Measurements from ENCODE around the gene RAD51AP2.

RAD51AP2 gene

DNA sequence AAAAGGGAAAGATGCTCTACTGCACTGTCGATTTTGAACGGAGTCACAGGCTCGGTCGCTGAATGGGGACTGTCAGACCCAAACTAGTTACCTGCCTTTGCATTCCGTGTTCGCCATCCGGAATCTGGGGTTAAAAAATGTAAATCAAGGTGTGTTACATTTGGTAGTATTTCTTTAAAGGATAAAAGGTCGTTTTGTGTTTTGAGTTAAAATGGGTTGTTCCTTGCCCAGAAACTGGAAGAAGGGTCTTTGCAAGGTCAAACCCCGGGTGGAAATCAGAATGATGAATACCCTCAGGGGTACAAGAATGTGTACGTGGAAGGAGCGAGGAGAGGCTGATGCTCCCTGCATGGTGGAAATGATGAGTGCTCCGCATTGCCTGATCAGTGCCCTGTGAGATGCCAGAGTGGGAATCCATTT lies 23.3 kb upstream of the RAD51AP2 start:
- Histone ChIP-seq H3K27ac (no peak overlapping the region), H3K4me3 (peak overlapping the region; percentile 73)
- no peak for DNase-seq (ENCODE audit: low spot score)
- TF ChIP-seq, protein P1, sequence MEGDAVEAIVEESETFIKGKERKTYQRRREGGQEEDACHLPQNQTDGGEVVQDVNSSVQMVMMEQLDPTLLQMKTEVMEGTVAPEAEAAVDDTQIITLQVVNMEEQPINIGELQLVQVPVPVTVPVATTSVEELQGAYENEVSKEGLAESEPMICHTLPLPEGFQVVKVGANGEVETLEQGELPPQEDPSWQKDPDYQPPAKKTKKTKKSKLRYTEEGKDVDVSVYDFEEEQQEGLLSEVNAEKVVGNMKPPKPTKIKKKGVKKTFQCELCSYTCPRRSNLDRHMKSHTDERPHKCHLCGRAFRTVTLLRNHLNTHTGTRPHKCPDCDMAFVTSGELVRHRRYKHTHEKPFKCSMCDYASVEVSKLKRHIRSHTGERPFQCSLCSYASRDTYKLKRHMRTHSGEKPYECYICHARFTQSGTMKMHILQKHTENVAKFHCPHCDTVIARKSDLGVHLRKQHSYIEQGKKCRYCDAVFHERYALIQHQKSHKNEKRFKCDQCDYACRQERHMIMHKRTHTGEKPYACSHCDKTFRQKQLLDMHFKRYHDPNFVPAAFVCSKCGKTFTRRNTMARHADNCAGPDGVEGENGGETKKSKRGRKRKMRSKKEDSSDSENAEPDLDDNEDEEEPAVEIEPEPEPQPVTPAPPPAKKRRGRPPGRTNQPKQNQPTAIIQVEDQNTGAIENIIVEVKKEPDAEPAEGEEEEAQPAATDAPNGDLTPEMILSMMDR (IDR thresholded peaks at IDR 0.05): no peak

DNA sequence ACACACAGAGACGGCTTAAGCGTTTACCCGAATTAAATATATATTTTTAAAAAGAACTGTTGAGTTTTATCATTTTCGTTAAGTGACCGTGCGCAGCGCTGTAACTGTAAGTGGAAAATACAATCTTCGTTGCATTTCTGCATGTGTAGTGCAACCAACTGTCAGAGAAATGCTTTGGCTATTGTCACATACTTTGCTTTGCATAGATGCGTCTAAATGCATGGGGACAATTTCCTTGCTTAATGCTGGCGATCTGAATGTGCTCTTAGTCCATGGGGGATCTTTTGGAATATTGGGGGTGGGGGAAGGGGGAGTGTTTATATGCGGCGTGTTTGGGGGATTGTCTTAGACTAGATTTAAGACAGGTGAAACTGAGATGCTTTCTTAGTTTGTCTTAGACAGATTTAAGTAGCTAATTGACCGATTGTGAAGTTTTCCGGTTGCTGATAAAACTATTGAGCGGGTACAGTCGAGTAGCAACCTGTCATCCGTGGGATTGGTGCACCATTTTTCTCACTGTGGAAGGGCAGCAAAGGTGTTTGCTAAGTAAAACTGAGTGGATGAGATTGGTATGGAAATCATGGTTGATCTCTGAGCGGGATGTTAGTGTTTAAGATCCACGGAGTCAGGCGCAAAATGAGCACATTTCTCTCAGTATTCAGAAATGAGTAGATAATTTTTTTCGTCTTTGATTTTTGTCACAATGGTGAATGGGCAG lies 22.7 kb upstream of the RAD51AP2 start:
- Histone ChIP-seq H3K4me3 (peak overlapping the region; percentile 73), H3K27ac (no peak overlapping the region)
- no peak for DNase-seq (ENCODE audit: low spot score)
- TF ChIP-seq, protein P1 (IDR thresholded peaks at IDR 0.05): no peak

DNA sequence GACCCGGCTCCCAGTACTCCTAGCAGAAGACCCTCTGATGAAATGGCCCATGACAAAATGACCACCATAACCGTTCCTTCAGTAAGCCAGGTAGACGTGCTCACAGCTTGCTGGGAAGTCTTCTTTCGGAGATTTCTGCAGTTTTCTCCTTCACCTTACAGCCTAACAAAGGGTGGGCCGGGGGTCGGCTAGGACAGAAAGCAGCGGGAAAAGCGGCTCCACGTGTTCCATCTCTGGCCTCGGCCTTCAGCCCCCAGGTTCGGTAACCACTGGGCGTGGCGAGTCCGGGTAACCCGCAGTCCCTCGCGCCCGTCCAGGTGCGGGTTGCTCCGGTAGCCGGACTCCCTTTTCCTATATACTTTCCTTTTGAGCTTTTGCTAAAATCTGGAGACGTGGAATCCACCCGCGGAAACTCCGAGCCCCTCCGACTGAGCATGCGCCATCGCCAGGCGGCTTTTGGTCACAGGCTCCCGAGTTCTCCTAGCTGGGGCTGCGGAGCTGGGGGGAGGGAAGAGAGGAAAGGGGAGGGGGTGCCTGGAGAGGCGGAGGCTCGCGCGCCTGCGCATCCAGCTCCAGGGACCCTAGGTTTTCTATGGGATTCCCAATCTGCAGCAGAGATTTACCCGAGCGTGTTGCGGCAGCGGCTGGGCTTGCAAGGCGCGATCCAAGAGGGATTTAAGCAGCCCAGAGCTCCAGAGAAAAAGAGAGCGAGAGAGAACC lies 22.0 kb upstream of the RAD51AP2 start, which contains the start of gene VSNL1:
Gene VSNL1 (plus strand): TSS at position 604 of the 720 bp plus-strand sequence. CDS start 51,379 bp downstream, outside the sequence.
- TF ChIP-seq, protein P1 (IDR thresholded peaks at IDR 0.05): no peak
- Histone ChIP-seq H3K4me3 (peak within 1 kb of the TSS; percentile 73), H3K27ac (peak within 1 kb of the TSS in 1 of 2 donors; percentile 57)
- DNase-seq (ENCODE audit: low spot score): no peak

DNA sequence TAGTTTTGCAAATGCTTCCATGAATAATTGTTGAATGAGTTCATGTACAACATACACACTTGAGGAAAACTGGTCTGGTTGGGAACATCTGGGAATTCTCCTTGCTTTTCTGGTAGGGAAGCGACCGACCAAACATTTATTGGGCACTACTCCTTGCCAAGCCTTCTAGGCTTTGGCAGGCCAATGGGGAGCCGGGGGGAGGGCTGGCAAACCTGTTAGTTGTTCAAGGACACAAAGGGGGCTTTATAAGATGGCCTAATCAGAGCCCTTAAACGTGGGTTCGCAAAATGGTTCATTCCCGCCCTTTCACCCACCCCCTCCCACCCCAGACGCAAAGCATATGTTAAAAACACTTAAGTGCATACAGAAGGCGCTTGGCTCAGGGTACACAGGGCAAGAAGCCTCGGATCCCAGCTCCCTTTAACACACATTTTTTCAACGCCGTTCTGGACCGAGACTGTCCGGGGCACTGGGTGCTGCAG lies 21.4 kb upstream of the RAD51AP2 start:
- no peak for DNase-seq (ENCODE audit: low spot score)
- peak overlapping the region in 1 of 2 donors; percentile 57 for H3K27ac ChIP-seq
- peak overlapping the region; percentile 73 for H3K4me3 ChIP-seq
- TF ChIP-seq, protein P1 (IDR thresholded peaks at IDR 0.05): no peak

DNA sequence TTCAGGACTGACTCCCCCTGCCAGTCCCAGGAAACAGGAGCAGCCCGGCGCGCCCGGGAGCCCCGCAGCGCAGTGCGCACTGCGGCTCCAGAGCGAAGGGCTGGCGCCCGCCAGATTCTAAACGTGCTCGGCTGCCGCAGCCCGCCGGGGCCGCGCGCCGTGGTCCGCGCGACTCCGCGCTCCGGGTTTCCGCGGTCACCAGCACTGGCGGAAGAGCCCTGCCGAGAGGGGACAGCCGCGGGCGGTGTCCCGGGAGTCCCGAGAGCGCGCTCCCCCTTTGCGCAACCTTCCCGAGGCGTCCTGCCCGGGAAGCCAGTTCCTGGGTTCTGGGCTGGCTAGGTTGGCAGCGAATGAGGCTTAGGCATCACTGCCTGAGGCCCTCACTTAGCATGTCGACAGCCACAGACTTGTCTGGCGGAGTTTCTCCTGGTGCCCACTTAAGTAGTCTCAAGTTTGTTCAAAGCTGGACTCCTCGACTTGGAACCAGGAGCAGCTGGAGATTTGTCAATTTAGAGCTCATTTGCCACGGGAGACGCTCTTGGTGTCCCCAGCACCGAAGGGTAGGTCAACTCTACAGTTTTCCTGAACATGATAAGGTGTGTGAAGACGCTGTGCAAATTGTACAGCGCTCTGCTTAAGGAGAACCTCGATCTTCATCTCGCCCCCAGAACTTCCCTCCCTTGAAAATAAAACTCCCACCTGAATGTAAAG lies 20.8 kb upstream of the RAD51AP2 start:
- DNase-seq (ENCODE audit: low spot score): peak; percentile 79
- H3K27ac ChIP-seq: peak overlapping the region in 1 of 2 donors; percentile 57
- TF ChIP-seq, protein P1 (IDR thresholded peaks at IDR 0.05): no peak
- peak overlapping the region; percentile 73 for H3K4me3 ChIP-seq

DNA sequence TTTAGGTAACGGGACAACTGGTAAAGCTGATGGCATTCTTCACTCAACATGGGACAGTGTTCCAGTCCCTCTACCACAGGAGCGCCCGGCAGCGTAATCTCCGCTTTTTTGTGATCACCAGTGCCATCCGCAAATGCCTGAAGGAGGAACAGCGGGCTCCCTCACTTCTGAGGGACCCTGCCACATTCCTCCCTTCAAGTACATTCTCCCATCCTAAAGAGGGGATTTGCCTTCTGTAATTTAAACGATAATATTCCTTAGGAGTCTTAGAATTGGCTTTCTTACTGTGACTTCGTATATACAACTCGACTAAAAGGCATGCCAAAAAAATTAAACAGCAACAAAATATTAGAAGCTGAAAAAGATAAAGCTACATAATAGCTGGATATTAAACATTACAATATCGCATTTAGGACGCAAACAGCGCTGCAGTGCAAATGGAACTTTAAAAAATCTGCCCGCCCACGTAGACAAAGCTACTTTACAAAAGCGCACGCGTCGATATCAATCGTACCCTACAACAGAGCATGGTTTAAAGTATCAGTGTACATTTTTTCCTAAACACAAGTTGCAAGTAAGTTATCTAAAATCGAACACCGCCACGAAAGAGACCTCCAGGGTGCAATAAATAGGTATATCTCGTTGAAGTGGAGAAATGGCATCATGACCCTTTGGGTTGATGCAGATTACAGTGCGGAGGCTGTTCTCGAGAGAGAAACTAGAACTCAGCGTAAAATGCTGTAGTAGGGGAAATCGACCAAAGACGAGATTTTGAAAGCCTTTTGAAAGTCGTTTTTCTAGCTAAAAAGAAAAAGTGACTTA lies 20.0 kb upstream of the RAD51AP2 start:
- peak overlapping the region in 1 of 2 donors; percentile 57 for H3K27ac ChIP-seq
- peak overlapping the region; percentile 73 for H3K4me3 ChIP-seq
- TF ChIP-seq, protein P1 (IDR thresholded peaks at IDR 0.05): no peak
- no peak for DNase-seq (ENCODE audit: low spot score)

All from coronary artery (tissue), 2 donors.